Germinal center (tissue), 1 donor: ENCODE measurements around the gene MOSPD3.

Experiments
- DNase-seq: peaks from one replicate; pipeline ENCODE4 v3.0.0; 2012; ENCODE audit warnings: mixed read lengths, low spot score

MOSPD3 gene

DNA sequence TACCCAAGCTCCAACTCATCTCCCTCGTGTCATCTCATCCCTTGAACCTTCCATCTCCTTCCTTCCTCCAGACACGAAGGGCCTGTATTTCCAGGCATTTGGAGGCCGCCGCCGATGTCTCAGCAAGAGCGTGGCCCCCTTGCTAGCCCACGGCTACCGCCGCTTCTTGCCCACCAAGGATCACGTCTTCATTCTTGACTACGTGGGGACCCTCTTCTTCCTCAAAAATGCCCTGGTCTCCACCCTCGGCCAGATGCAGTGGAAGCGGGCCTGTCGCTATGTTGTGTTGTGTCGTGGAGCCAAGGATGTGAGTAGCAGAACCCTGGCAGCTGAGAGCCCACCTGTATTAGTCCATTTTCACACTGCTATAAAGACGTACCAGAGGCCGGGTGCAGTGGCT, 20.7 kb upstream of the MOSPD3 start:
- no peak for DNase-seq

DNA sequence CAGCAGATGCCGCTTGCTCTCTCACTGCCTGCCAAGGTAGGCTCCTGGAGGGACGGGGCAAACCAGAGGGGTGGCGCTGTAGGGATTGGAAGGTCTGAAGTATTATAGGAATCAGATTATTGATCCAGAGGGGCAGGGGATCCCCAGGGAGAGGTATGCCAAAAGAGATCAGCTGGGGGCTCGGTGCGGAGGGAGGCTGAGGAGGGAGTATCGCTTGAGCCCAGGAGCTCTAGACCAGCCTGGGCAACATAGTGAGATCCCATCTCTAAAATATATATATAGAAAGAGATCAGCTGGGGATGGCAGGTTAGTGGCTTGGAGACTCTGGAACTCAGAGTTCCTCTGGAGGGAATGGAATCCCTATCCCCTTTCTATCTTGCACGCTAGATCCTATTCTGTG, 17.2 kb upstream of the MOSPD3 start:
- DNase-seq = no peak

GRCh38 chr7:100598425-100598824, 13.9 kb upstream of the MOSPD3 start:
- DNase-seq = no peak

GRCh38 chr7:100599911-100600729, 12.2 kb upstream of the MOSPD3 start:
- no peak for DNase-seq

GRCh38 chr7:100600730-100601038, 11.7 kb upstream of the MOSPD3 start:
- no peak for DNase-seq

DNA sequence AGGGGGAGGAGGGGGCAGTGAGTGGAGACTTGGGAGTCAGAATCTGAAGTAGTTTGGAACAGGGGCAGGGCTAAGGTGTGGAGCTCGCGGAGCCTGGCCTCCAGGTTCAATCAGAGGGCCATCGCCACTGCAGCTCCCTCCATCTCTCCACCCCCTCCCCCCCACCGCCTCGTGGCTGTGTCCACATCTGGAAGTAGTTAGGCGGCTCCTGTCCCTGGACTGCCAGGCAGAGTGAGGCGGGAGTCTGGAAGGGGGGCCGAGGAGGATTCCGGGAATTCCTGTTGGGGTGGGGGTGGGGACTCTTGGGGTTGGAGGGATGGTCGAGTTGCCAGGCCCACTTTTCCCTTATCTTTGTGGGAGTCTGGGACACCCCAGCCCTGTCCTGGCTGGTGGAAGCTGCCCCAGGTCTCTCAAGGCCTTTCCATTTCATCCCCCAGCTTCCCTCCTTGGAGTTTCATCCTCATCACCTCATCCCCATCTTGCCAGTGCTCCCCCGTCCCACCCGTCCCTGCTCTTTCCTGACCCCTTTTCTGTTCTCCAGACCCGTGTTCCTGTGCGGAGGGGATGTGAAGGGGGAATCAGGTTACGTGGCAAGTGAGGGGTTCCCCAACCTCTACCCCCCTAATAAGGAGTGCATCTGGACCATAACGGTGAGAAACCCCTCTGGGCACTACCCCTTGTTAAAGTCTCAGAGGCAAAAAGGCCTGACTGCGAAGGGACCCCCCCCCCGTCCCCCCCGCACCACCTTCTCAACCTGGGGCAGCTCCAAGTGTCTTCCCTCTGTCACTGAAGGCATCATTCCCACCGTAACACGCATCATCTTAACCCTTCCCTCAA, 9.2 kb upstream of the MOSPD3 start:
- DNase-seq = no peak

DNA sequence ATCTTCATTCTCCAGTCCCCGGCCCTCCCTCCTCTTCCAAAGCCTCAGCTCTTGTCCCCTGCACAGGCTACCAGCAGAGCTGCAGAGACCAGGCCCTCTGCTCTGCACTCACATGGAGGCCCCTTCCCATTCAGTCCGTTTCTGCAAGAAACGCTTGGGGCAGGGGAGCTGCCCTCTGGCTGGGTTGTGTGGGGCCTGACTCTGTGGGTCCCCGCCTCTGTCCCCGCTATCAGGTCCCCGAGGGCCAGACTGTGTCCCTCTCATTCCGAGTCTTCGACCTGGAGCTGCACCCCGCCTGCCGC, 8.7 kb upstream of the MOSPD3 start:
- DNase-seq = no peak

GRCh38 chr7:100604028-100604975, 8.0 kb upstream of the MOSPD3 start:
- DNase-seq = peak; percentile 93

- DNase-seq = no peak
Observed at GRCh38 chr7:100604976-100605911, 7.1 kb upstream of the MOSPD3 start.

- no peak for DNase-seq
Observed at GRCh38 chr7:100606313-100606712, 6.0 kb upstream of the MOSPD3 start.

- no peak for DNase-seq
Observed at GRCh38 chr7:100607111-100607510, 5.2 kb upstream of the MOSPD3 start.

- DNase-seq = no peak
Observed at GRCh38 chr7:100609958-100610357, 2.4 kb upstream of the MOSPD3 start.

DNA sequence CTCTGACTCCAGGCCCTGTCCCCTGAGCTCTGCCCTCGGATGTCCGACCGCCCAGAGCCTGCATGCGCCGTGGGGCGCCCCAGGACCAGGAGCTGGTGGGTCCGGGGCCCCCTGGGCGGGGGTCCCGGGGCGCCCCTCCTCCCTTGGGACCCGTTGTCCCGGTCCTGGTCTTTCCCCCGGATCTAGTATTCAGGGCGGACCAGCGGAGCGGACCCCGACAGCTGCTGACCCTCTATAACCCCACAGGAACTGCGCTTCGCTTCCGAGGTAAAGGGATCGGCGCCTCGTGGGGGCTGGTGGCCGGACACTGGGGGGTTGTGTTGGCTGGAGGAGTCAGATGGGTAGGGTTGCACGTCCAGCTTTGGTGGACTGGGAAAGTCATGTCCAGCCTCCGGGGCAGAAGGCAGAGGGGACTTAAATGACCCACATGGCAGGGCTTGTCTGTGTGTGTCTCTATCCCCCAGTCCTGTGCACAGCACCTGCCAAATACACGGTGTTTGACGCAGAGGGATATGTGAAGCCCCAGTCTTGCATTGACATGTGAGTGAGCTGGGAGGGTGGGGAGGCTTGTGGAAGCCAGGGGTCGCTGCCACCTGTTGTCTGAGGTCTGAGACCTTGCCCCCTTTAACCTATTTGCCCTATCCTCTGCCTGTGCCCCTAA, 520 bp downstream of the MOSPD3 start:
- no peak for DNase-seq

GRCh38 chr7:100613412-100614175, 1.3 kb downstream of the MOSPD3 start:
- no peak for DNase-seq

DNA sequence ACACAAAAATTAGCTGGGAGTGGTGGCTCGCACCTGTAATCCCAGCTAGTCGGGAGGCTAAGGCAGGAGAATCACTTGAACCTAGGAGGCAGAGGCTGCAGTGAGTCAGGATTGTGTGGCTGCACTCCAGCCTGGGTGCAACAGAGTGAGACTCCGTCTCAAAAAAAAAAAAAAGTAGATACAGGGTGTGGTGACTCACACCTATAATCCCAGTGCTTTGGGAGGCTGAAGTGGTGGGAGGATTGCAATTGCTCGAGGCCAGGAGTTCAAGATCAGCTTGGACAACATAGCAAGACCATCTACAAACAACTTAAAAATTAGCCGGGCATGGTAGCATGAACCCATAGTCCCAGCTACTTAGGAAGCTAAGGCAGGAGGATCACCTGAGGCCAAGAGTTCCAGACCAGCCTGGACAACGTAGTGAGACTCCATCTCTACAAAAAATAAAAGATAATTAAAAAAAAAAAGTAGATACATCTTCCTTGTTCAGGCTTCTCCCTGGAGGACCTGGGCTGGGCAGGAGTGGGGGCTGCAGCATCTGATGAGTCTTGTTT, 2.0 kb downstream of the MOSPD3 start:
- DNase-seq = no peak

- DNase-seq = no peak
Observed at GRCh38 chr7:100620239-100620638, 7.9 kb downstream of the MOSPD3 start.

GRCh38 chr7:100620804-100621203, 8.5 kb downstream of the MOSPD3 start:
- no peak for DNase-seq

DNA sequence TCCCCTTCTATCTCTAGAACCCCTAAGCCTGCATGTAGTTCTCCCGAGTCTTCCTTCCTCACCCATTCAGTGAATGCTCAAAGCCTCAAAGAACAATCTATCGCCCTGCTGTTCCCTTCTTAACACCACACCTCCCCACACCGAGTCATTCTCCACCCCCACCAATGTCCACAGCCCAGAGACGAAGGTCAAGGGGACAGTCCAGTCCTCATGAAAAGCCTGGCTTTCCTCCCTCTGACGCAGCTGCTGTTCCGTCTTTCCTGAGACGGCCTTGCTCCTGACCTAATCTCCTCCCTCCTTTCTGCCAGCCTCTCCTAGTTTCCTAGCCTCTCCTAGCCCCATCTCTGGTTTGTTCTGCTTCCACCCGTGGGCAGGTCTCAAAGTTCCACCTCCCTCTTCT, 9.2 kb downstream of the MOSPD3 start:
- no peak for DNase-seq

DNA sequence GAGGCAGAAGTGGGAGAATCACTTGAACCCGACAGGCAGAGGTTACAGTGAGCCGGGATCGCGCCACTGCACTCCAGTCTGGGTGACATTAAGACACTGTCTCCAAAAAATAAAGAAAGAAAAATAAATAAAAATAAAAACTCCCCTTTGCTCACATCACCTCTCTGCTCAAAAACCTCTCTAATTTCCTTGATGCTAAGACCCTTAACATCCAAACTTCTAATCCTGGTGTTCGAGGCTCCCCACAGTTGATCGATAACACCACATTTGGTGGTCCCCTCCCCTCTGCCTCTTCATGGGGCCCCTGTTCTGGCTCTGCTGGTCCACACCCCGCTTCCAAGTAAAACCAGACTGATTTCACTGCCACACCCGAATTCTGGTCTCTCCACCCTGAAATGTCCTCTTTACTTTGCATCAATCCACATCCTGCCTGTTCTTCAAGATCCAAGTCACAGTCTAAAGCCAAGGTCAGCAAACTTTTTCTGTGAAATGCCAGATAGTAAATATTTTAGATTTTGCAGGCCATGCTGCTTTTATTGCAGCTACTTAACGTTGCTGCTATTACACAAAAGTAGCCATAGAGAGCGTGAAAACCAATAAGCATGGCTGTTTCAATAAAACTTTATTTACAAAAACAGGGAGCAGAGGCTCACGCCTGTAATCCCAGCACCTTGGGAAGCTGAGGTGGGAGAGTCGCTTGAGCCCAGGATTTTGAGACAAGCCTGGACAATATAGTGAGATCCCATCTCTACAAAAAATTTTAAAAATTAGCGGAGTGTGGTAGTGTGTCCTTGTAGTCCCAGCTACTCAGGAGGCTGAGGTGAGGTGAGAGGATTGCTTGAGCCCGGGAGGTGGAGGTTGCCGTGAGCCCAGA, 11.8 kb downstream of the MOSPD3 start:
- no peak for DNase-seq
